Panc1 (cell line): Measurements from ENCODE around the gene SFRP4.

Source experiments
- POLR2AphosphoS5 ChIP-seq: IDR thresholded peaks from 2 replicates; pipeline ENCODE4 v1.6.1; 2012; ENCODE audit warnings: mild to moderate bottlenecking, low read depth, low read length, moderate library complexity
- SIN3A ChIP-seq: IDR thresholded peaks from 2 replicates; pipeline ENCODE4 v1.6.1; 2012; ENCODE audit warnings: low read depth, mild to moderate bottlenecking, low read length, moderate library complexity, borderline replicate concordance; ENCODE audit not compliant: insufficient read depth
- TCF7L2 ChIP-seq: IDR thresholded peaks from 2 replicates; pipeline ENCODE4 v1.6.1; 2011; ENCODE audit warnings: mild to moderate bottlenecking, low read depth, low read length, inconsistent platforms
- TF ChIP-seq, protein P1 (sequence below): fragments of 450-650 bp; IDR thresholded peaks from 2 replicates; pipeline ENCODE4 v1.5.1; 2017; ENCODE audit warnings: mild to moderate bottlenecking
- TF ChIP-seq, protein P2 (sequence below), 2 experiments: IDR thresholded peaks; 2 replicates each; pipeline ENCODE4 v1.6.1; 2011 to 2012; ENCODE audit warnings: low read depth in 2 of 2, control low read depth in 1 of 2, low read length in 1 of 2, mild to moderate bottlenecking in 1 of 2, moderate library complexity in 1 of 2; ENCODE audit not compliant: insufficient read depth in 1 of 2

DNA sequence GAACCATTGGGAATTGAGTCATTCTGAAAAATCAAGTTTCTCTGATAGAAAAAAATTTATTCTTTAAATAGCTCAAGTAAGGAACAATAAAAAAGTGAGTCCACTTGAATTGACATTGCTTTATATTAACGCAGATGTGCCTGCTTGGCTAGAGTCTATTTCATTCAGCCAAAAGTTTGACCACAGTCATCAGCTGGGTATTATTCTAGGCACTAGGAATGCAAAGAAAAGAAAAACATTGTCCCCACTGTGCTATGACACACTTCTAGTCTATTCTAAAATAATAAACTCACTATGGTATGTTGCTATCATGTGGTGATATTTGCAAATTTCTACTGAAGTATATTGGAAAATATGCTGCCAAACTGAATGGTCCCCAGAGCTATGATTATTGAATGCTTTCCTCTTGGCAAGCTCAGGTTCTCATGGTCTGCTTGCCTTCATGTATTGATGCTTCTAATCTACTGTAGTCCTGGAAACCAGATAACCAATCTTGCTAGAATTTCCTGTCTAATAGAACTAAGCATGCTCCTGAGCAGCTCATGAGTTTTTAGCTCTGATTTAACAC is 8.3 kb downstream of the SFRP4 start:
- TF ChIP-seq SIN3A (no peak), POLR2AphosphoS5 (no peak), TCF7L2 (no peak)
- TF ChIP-seq, protein P1, sequence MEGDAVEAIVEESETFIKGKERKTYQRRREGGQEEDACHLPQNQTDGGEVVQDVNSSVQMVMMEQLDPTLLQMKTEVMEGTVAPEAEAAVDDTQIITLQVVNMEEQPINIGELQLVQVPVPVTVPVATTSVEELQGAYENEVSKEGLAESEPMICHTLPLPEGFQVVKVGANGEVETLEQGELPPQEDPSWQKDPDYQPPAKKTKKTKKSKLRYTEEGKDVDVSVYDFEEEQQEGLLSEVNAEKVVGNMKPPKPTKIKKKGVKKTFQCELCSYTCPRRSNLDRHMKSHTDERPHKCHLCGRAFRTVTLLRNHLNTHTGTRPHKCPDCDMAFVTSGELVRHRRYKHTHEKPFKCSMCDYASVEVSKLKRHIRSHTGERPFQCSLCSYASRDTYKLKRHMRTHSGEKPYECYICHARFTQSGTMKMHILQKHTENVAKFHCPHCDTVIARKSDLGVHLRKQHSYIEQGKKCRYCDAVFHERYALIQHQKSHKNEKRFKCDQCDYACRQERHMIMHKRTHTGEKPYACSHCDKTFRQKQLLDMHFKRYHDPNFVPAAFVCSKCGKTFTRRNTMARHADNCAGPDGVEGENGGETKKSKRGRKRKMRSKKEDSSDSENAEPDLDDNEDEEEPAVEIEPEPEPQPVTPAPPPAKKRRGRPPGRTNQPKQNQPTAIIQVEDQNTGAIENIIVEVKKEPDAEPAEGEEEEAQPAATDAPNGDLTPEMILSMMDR = no peak
- TF ChIP-seq, protein P2, sequence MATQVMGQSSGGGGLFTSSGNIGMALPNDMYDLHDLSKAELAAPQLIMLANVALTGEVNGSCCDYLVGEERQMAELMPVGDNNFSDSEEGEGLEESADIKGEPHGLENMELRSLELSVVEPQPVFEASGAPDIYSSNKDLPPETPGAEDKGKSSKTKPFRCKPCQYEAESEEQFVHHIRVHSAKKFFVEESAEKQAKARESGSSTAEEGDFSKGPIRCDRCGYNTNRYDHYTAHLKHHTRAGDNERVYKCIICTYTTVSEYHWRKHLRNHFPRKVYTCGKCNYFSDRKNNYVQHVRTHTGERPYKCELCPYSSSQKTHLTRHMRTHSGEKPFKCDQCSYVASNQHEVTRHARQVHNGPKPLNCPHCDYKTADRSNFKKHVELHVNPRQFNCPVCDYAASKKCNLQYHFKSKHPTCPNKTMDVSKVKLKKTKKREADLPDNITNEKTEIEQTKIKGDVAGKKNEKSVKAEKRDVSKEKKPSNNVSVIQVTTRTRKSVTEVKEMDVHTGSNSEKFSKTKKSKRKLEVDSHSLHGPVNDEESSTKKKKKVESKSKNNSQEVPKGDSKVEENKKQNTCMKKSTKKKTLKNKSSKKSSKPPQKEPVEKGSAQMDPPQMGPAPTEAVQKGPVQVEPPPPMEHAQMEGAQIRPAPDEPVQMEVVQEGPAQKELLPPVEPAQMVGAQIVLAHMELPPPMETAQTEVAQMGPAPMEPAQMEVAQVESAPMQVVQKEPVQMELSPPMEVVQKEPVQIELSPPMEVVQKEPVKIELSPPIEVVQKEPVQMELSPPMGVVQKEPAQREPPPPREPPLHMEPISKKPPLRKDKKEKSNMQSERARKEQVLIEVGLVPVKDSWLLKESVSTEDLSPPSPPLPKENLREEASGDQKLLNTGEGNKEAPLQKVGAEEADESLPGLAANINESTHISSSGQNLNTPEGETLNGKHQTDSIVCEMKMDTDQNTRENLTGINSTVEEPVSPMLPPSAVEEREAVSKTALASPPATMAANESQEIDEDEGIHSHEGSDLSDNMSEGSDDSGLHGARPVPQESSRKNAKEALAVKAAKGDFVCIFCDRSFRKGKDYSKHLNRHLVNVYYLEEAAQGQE (IDR thresholded peaks at IDR 0.05; ENCODE audit: insufficient read depth in 1 of 2, low read depth in 2 of 2, low read length in 1 of 2) = no peak
